ENCODE data around the gene POU2F1.

POU2F1 gene

DNA sequence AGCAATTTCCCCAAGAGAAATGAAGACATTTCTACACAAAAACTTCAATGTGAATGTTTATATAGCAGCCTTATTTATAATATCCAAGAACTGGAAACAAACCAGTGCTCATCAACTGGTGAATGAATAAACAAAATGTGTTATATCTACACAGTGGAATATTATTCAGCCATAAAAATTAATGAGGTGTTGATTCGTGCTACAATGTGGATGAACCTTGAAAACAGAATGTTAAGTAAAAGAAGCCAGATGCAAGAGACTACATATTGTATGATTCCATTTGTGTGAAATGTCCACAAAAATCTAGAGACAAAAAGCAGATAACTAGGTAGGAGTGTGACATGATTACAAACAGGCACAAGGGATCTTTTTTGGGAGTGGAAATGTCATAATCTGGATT lies 187.7 kb downstream of the POU2F1 start:
- Histone ChIP-seq H3K27ac (ENCODE audit: low read depth, low read length) (no peak overlapping the region), H3K9me3 (ENCODE audit: control insufficient read depth in 1 of 2, low read length in 2 of 2) (no peaks in the 10 kb centered on the region), H3K4me3 (ENCODE audit: low read depth in 1 of 2, low read length in 2 of 2) (no peak overlapping the region), H3K36me3 (ENCODE audit: control insufficient read depth in 1 of 2, insufficient read depth in 2 of 2, low read length in 2 of 2) (peaks cover 17 to 19% of the 10 kb centered on the region in 2 donors), H3K27me3 (ENCODE audit: control insufficient read depth in 1 of 2, insufficient read depth in 2 of 2, low read length in 2 of 2) (no peaks in the 10 kb centered on the region), H3K4me1 (ENCODE audit: control insufficient read depth in 1 of 2, insufficient read depth in 2 of 2, low read length in 2 of 2) (no peaks in the 10 kb centered on the region), H3K9ac (ENCODE audit: low read depth in 1 of 2, low read length in 2 of 2) (no peak overlapping the region)

DNA sequence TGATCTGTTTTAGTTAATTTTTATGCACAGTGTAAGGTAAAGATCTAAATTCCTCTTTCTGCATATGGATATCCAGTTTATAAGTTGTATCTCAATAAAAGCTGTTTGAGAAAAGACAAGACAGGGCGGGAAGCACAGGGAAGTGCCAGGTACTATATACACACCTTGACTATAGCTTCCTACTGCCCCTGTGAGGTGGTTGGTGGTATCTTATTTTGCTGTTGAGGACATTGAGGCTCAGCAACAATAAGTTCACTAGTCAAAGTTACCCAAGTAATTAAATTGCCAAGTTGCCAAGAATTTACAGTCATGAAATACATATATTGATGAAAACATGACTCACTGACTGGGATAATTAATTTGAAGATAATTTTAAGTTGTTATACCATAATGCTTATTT lies 188.5 kb downstream of the POU2F1 start:
- peaks cover 17 to 18% of the 10 kb centered on the region in 2 donors for H3K36me3 ChIP-seq (ENCODE audit: control insufficient read depth in 1 of 2, insufficient read depth in 2 of 2, low read length in 2 of 2)
- no peaks in the 10 kb centered on the region for H3K4me1 ChIP-seq (ENCODE audit: control insufficient read depth in 1 of 2, insufficient read depth in 2 of 2, low read length in 2 of 2)
- no peak overlapping the region for H3K27ac ChIP-seq (ENCODE audit: low read depth, low read length)
- no peak overlapping the region for H3K4me3 ChIP-seq (ENCODE audit: low read depth in 1 of 2, low read length in 2 of 2)
- H3K27me3 ChIP-seq (ENCODE audit: control insufficient read depth in 1 of 2, insufficient read depth in 2 of 2, low read length in 2 of 2) = no peaks in the 10 kb centered on the region
- H3K9me3 ChIP-seq (ENCODE audit: control insufficient read depth in 1 of 2, low read length in 2 of 2) = no peaks in the 10 kb centered on the region
- H3K9ac ChIP-seq (ENCODE audit: low read depth in 1 of 2, low read length in 2 of 2) = no peak overlapping the region

DNA sequence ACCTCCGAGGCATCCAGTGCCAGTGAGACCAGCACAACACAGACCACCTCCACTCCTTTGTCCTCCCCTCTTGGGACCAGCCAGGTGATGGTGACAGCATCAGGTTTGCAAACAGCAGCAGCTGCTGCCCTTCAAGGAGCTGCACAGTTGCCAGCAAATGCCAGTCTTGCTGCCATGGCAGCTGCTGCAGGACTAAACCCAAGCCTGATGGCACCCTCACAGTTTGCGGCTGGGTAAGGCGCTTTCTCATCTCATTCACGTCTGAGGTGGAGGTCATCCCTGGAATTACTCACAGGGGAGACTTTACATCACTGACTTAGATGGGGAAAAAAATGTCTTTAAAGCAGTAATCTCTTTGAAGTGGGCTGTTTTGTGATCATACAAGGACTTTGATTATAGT lies 191.4 kb downstream of the POU2F1 start:
- Histone ChIP-seq H3K4me1 (ENCODE audit: control insufficient read depth in 1 of 2, insufficient read depth in 2 of 2, low read length in 2 of 2) (no peaks in the 10 kb centered on the region), H3K9ac (ENCODE audit: low read depth in 1 of 2, low read length in 2 of 2) (no peak overlapping the region), H3K36me3 (ENCODE audit: control insufficient read depth in 1 of 2, insufficient read depth in 2 of 2, low read length in 2 of 2) (peaks cover 10 to 14% of the 10 kb centered on the region in 2 donors)

DNA sequence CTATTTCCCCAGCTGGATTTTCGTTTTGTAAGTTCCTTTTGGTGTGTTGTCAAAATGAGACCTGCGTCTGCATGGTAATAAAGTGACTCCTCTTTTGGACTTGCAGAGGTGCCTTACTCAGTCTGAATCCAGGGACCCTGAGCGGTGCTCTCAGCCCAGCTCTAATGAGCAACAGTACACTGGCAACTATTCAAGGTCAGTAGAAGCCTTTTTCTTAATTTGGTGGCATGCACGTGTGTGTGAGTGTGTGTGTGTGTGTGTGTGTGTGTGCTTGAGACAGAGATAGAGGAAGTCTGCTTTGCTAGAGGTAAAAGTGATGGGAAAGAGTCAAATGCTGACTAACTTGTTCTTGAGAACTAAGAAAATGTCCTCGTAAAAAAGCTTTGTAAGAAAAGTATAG lies 192.2 kb downstream of the POU2F1 start:
- H3K27ac ChIP-seq (ENCODE audit: low read depth, low read length) = no peak overlapping the region
- H3K9me3 ChIP-seq (ENCODE audit: control insufficient read depth in 1 of 2, low read length in 2 of 2) = no peaks in the 10 kb centered on the region
- no peak overlapping the region for H3K9ac ChIP-seq (ENCODE audit: low read depth in 1 of 2, low read length in 2 of 2)
- H3K4me1 ChIP-seq (ENCODE audit: control insufficient read depth in 1 of 2, insufficient read depth in 2 of 2, low read length in 2 of 2) = no peaks in the 10 kb centered on the region
- H3K4me3 ChIP-seq (ENCODE audit: low read depth in 1 of 2, low read length in 2 of 2) = no peak overlapping the region
- no peaks in the 10 kb centered on the region for H3K27me3 ChIP-seq (ENCODE audit: control insufficient read depth in 1 of 2, insufficient read depth in 2 of 2, low read length in 2 of 2)
- peaks cover 10 to 14% of the 10 kb centered on the region in 2 donors for H3K36me3 ChIP-seq (ENCODE audit: control insufficient read depth in 1 of 2, insufficient read depth in 2 of 2, low read length in 2 of 2)

More for the DNA sequence above, 191.4 kb downstream of the POU2F1 start:
- no peaks in the 10 kb centered on the region for H3K9me3 ChIP-seq (ENCODE audit: control insufficient read depth in 1 of 2, low read length in 2 of 2)
- H3K4me3 ChIP-seq (ENCODE audit: low read depth in 1 of 2, low read length in 2 of 2) = no peak overlapping the region
- H3K27me3 ChIP-seq (ENCODE audit: control insufficient read depth in 1 of 2, insufficient read depth in 2 of 2, low read length in 2 of 2) = no peaks in the 10 kb centered on the region
- H3K27ac ChIP-seq (ENCODE audit: low read depth, low read length) = no peak overlapping the region

DNA sequence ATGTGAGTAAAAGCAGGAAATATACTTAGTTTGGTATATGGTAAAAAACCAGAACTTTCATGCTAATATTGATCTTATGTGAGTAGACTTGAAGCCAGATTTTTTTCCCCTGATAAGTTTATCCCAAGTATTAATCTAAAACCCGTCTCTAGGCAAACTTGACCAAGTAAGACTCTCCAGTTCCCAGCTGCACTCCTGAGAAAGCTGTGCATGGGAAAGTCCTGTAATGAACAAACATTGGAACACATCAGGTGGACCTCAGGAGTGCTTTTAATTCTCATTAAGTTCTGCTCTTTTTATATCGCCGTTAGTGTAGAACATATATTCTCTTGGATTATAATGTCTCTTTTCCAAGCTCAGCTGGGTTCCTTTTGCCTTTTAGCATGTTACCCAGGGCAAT lies 192.6 kb downstream of the POU2F1 start:
- no peaks in the 10 kb centered on the region for H3K9me3 ChIP-seq (ENCODE audit: control insufficient read depth in 1 of 2, low read length in 2 of 2)
- H3K36me3 ChIP-seq (ENCODE audit: control insufficient read depth in 1 of 2, insufficient read depth in 2 of 2, low read length in 2 of 2) = peaks cover 10 to 14% of the 10 kb centered on the region in 2 donors
- no peak overlapping the region for H3K4me3 ChIP-seq (ENCODE audit: low read depth in 1 of 2, low read length in 2 of 2)
- H3K9ac ChIP-seq (ENCODE audit: low read depth in 1 of 2, low read length in 2 of 2) = no peak overlapping the region
- H3K27ac ChIP-seq (ENCODE audit: low read depth, low read length) = no peak overlapping the region
- H3K4me1 ChIP-seq (ENCODE audit: control insufficient read depth in 1 of 2, insufficient read depth in 2 of 2, low read length in 2 of 2) = no peaks in the 10 kb centered on the region
- no peaks in the 10 kb centered on the region for H3K27me3 ChIP-seq (ENCODE audit: control insufficient read depth in 1 of 2, insufficient read depth in 2 of 2, low read length in 2 of 2)

DNA sequence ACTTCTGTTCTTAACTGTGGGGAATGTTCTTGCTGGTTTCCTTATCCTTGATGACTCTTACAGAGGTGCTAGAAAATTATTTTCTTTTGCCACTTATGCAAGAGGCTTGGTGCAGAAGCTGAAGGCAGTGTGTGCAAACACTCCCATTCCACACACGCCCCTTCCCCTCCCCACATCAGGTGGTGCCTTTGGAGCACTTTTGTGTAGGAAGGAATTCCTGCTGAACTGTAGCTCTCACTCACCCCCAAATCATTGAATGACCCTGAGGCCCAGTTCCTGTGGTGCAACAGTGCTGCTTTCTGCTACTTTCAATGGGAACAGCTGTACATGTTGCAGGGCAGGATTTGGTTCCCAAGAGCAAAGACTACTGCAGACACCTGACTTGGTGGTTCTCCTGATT lies 195.8 kb downstream of the POU2F1 start:
- H3K4me3 ChIP-seq (ENCODE audit: low read depth in 1 of 2, low read length in 2 of 2) = no peak overlapping the region
- peaks cover 10 to 14% of the 10 kb centered on the region in 2 donors for H3K36me3 ChIP-seq (ENCODE audit: control insufficient read depth in 1 of 2, insufficient read depth in 2 of 2, low read length in 2 of 2)
- no peaks in the 10 kb centered on the region for H3K9me3 ChIP-seq (ENCODE audit: control insufficient read depth in 1 of 2, low read length in 2 of 2)
- no peaks in the 10 kb centered on the region for H3K4me1 ChIP-seq (ENCODE audit: control insufficient read depth in 1 of 2, insufficient read depth in 2 of 2, low read length in 2 of 2)
- no peak overlapping the region for H3K27ac ChIP-seq (ENCODE audit: low read depth, low read length)
- no peak overlapping the region for H3K9ac ChIP-seq (ENCODE audit: low read depth in 1 of 2, low read length in 2 of 2)
- no peaks in the 10 kb centered on the region for H3K27me3 ChIP-seq (ENCODE audit: control insufficient read depth in 1 of 2, insufficient read depth in 2 of 2, low read length in 2 of 2)

DNA sequence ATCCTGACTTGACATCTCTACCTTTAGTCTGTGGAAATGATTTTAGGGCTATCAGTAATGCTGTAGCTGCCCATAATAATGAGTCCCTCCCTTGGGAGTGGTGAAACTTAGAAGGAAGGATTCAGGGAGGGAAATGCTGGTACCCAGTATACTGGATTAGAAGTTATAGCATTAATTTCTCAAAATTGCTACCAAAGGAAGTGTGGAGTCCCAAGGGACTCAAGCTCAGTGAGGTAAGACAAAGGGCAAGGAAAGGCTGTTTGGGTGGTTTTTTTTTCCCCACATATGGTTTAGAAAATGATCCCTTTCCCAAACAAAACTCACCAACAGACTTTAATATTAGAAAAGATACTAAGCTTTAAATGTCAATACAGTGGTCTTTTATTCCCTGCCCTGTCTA lies 197.7 kb downstream of the POU2F1 start:
- Histone ChIP-seq H3K27me3 (ENCODE audit: control insufficient read depth in 1 of 2, insufficient read depth in 2 of 2, low read length in 2 of 2) (no peaks in the 10 kb centered on the region), H3K9ac (ENCODE audit: low read depth in 1 of 2, low read length in 2 of 2) (no peak overlapping the region), H3K4me1 (ENCODE audit: control insufficient read depth in 1 of 2, insufficient read depth in 2 of 2, low read length in 2 of 2) (no peaks in the 10 kb centered on the region), H3K4me3 (ENCODE audit: low read depth in 1 of 2, low read length in 2 of 2) (no peak overlapping the region), H3K27ac (ENCODE audit: low read depth, low read length) (no peak overlapping the region), H3K36me3 (ENCODE audit: control insufficient read depth in 1 of 2, insufficient read depth in 2 of 2, low read length in 2 of 2) (no peaks in the 10 kb centered on the region), H3K9me3 (ENCODE audit: control insufficient read depth in 1 of 2, low read length in 2 of 2) (no peaks in the 10 kb centered on the region)

DNA sequence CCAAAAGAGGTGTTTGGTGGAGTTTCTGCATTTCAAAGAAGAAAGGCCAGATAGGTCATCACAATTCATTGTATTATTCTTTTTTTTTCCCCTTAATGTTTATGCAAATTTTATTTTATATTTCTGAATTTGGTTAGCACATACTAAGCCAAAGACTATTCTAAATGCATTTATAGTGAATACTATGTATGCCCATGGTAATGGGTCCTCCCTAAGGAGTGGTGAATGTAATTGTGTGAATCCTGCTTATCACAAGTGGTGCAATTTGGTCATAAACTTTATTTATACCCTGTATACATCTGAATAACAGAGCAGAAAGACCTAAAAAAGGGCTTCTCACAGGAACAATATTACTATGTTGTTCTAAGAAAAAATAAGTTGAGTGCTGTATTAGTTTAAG lies 198.6 kb downstream of the POU2F1 start:
- Histone ChIP-seq H3K4me1 (ENCODE audit: control insufficient read depth in 1 of 2, insufficient read depth in 2 of 2, low read length in 2 of 2) (peaks cover 0 to 3% of the 10 kb centered on the region in 2 donors), H3K27ac (ENCODE audit: low read depth, low read length) (no peak overlapping the region), H3K27me3 (ENCODE audit: control insufficient read depth in 1 of 2, insufficient read depth in 2 of 2, low read length in 2 of 2) (no peaks in the 10 kb centered on the region), H3K9me3 (ENCODE audit: control insufficient read depth in 1 of 2, low read length in 2 of 2) (no peaks in the 10 kb centered on the region), H3K9ac (ENCODE audit: low read depth in 1 of 2, low read length in 2 of 2) (no peak overlapping the region), H3K4me3 (ENCODE audit: low read depth in 1 of 2, low read length in 2 of 2) (no peak overlapping the region), H3K36me3 (ENCODE audit: control insufficient read depth in 1 of 2, insufficient read depth in 2 of 2, low read length in 2 of 2) (no peaks in the 10 kb centered on the region)

DNA sequence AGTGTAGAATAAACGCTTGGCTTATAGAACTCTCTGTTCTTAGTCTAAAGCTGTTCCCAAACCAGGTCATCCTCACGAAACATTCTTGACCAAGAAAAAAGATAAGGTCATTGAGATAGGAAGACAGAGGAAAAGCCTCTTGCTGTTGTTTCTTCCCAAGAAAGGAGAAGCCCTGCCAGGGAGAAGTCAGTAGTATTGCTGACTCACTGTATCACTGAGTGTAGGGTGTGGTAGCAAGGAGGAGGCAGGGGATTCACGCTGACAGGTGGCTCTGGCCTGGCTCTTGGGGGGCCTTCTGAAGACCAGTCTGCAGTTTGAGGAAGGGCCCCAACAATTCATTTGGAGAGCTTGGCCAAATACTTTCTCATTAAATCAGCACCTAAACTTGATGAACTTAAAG lies 199.8 kb downstream of the POU2F1 start:
- H3K9me3 ChIP-seq (ENCODE audit: control insufficient read depth in 1 of 2, low read length in 2 of 2) = no peaks in the 10 kb centered on the region
- H3K4me3 ChIP-seq (ENCODE audit: low read depth in 1 of 2, low read length in 2 of 2) = no peak overlapping the region
- no peaks in the 10 kb centered on the region for H3K36me3 ChIP-seq (ENCODE audit: control insufficient read depth in 1 of 2, insufficient read depth in 2 of 2, low read length in 2 of 2)
- H3K27ac ChIP-seq (ENCODE audit: low read depth, low read length) = no peak overlapping the region
- H3K9ac ChIP-seq (ENCODE audit: low read depth in 1 of 2, low read length in 2 of 2) = no peak overlapping the region
- no peaks in the 10 kb centered on the region for H3K27me3 ChIP-seq (ENCODE audit: control insufficient read depth in 1 of 2, insufficient read depth in 2 of 2, low read length in 2 of 2)
- H3K4me1 ChIP-seq (ENCODE audit: control insufficient read depth in 1 of 2, insufficient read depth in 2 of 2, low read length in 2 of 2) = peaks cover 0 to 4% of the 10 kb centered on the region in 2 donors

DNA sequence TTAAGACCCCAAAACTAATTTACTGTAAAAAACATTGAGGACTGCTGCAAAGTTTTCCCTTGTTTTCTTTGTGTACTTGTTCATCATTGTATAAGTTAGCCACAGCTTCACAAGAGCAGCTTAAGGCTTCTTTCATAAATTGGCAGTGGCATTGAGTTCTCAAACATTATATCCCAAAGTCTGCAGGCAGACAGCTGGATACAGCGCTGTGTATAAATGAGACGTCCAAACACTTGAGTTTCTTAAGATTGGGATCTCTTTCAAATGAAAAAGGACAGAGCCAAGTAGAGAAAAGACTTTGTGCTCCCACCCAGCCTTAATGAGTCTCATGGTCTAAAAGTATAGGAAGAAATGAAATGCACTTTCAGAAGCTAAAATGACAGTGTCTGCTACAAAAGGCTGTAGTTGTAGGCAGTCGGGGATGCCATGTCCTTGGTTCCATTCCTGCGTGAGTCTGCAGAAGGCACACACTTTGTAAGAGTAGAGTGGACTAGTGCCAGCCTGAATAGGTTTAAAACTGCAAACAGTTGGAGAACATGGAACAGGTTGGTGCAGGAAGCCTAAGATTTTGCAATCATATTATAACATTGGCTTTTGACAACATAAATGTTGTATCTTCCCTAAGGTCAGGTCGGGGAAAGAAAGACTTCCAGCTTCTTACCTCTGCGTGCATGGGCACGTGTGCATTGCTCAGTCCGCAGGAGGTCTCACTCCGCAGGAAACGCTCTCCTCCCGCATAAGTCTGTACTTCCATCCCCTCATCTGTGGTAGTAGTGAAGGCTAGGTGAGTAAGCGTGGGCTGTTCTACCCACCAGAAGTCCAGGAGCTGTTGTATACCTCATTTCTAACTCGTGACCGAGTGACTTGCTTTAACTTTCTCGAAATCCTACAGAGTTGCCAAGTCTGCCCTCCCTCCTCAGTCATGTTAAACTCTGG lies 203.3 kb downstream of the POU2F1 start:
- no peaks in the 10 kb centered on the region for H3K9me3 ChIP-seq (ENCODE audit: control insufficient read depth in 1 of 2, low read length in 2 of 2)
- H3K9ac ChIP-seq (ENCODE audit: low read depth in 1 of 2, low read length in 2 of 2) = no peak overlapping the region
- no peak overlapping the region for H3K4me3 ChIP-seq (ENCODE audit: low read depth in 1 of 2, low read length in 2 of 2)
- peaks cover 0 to 4% of the 10 kb centered on the region in 2 donors for H3K4me1 ChIP-seq (ENCODE audit: control insufficient read depth in 1 of 2, insufficient read depth in 2 of 2, low read length in 2 of 2)
- H3K27me3 ChIP-seq (ENCODE audit: control insufficient read depth in 1 of 2, insufficient read depth in 2 of 2, low read length in 2 of 2) = no peaks in the 10 kb centered on the region
- no peaks in the 10 kb centered on the region for H3K36me3 ChIP-seq (ENCODE audit: control insufficient read depth in 1 of 2, insufficient read depth in 2 of 2, low read length in 2 of 2)
- H3K27ac ChIP-seq (ENCODE audit: low read depth, low read length) = no peak overlapping the region
